Ishikawa (cell line): Measurements from ENCODE around the gene LCE3B.

Experiments used
- CEBPB ChIP-seq: IDR thresholded peaks from 2 replicates; pipeline ENCODE4 v1.6.1; 2012
- CREB1 ChIP-seq: IDR thresholded peaks from 2 replicates; pipeline ENCODE4 v1.6.1; 2012; ENCODE audit warnings: low read depth
- EGR1 ChIP-seq: IDR thresholded peaks from 2 replicates; pipeline ENCODE4 v1.6.1; 2012
- EP300 ChIP-seq: IDR thresholded peaks from 2 replicates; pipeline ENCODE4 v1.6.1; 2012; ENCODE audit warnings: borderline replicate concordance
- FOXM1 ChIP-seq: IDR thresholded peaks from 2 replicates; pipeline ENCODE4 v1.6.1; 2012; ENCODE audit warnings: low read depth, borderline replicate concordance
- NFIC ChIP-seq: IDR thresholded peaks from 2 replicates; pipeline ENCODE4 v1.6.1; 2012
- RAD21 ChIP-seq: IDR thresholded peaks from 2 replicates; pipeline ENCODE4 v1.6.1; 2012; ENCODE audit warnings: low read depth
- TAF1 ChIP-seq: IDR thresholded peaks from 2 replicates; pipeline ENCODE4 v1.6.1; 2012; ENCODE audit warnings: low read depth, mild to moderate bottlenecking
- TCF12 ChIP-seq: IDR thresholded peaks from 2 replicates; pipeline ENCODE4 v1.6.1; 2012; ENCODE audit warnings: low read depth
- TEAD4 ChIP-seq: IDR thresholded peaks from 2 replicates; pipeline ENCODE4 v1.6.1; 2012
- YY1 ChIP-seq: IDR thresholded peaks from 2 replicates; pipeline ENCODE4 v1.6.1; 2012; ENCODE audit warnings: low read depth
- ZBTB7A ChIP-seq: IDR thresholded peaks from 2 replicates; pipeline ENCODE4 v1.6.1; 2012; ENCODE audit warnings: low read depth
- TF ChIP-seq, protein P1 (sequence below): IDR thresholded peaks from 2 replicates; pipeline ENCODE4 v1.6.1; 2012
- TF ChIP-seq, protein P2 (sequence below): IDR thresholded peaks from 2 replicates; pipeline ENCODE4 v1.6.1; 2012; ENCODE audit warnings: low read depth, mild to moderate bottlenecking
- TF ChIP-seq, protein P3 (sequence below): IDR thresholded peaks from 2 replicates; pipeline ENCODE4 v1.6.1; 2012

LCE3B gene

DNA sequence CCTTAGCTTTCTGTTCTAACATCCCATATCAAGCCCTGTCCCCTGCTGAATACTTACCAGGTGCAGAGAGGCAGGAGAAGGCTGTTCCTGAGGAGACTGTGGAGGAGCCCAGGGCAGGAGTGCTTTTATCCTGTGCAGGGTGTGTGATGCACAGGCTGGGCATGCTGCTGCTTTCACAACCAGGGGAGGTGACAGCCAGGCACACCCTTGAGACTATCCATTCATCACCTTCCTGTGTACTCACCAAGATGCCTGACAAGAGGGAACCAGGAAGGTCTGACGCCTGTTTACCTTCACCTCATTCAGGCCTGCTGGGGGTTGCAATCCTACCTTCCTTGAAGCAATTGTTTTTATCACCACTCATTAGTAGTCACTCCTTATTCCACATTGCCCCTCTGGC lies 46.9 kb upstream of the LCE3B start, which contains the start of gene LCE3E:
Gene LCE3E, minus strand, starts transcription at position 100 of the 400 bp plus-strand sequence. CDS start 572 bp downstream, outside the sequence.
- TF ChIP-seq, protein P1, sequence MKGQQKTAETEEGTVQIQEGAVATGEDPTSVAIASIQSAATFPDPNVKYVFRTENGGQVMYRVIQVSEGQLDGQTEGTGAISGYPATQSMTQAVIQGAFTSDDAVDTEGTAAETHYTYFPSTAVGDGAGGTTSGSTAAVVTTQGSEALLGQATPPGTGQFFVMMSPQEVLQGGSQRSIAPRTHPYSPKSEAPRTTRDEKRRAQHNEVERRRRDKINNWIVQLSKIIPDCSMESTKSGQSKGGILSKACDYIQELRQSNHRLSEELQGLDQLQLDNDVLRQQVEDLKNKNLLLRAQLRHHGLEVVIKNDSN: no peak
- TF ChIP-seq TEAD4 (no peak), ZBTB7A (no peak), FOXM1 (no peak), EP300 (no peak), YY1 (no peak), TAF1 (no peak), NFIC (no peak), RAD21 (no peak), CREB1 (no peak), CEBPB (no peak), EGR1 (no peak), TCF12 (no peak)
- TF ChIP-seq, protein P2, sequence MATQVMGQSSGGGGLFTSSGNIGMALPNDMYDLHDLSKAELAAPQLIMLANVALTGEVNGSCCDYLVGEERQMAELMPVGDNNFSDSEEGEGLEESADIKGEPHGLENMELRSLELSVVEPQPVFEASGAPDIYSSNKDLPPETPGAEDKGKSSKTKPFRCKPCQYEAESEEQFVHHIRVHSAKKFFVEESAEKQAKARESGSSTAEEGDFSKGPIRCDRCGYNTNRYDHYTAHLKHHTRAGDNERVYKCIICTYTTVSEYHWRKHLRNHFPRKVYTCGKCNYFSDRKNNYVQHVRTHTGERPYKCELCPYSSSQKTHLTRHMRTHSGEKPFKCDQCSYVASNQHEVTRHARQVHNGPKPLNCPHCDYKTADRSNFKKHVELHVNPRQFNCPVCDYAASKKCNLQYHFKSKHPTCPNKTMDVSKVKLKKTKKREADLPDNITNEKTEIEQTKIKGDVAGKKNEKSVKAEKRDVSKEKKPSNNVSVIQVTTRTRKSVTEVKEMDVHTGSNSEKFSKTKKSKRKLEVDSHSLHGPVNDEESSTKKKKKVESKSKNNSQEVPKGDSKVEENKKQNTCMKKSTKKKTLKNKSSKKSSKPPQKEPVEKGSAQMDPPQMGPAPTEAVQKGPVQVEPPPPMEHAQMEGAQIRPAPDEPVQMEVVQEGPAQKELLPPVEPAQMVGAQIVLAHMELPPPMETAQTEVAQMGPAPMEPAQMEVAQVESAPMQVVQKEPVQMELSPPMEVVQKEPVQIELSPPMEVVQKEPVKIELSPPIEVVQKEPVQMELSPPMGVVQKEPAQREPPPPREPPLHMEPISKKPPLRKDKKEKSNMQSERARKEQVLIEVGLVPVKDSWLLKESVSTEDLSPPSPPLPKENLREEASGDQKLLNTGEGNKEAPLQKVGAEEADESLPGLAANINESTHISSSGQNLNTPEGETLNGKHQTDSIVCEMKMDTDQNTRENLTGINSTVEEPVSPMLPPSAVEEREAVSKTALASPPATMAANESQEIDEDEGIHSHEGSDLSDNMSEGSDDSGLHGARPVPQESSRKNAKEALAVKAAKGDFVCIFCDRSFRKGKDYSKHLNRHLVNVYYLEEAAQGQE: no peak
- TF ChIP-seq, protein P3, sequence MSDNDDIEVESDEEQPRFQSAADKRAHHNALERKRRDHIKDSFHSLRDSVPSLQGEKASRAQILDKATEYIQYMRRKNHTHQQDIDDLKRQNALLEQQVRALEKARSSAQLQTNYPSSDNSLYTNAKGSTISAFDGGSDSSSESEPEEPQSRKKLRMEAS: no peak

DNA sequence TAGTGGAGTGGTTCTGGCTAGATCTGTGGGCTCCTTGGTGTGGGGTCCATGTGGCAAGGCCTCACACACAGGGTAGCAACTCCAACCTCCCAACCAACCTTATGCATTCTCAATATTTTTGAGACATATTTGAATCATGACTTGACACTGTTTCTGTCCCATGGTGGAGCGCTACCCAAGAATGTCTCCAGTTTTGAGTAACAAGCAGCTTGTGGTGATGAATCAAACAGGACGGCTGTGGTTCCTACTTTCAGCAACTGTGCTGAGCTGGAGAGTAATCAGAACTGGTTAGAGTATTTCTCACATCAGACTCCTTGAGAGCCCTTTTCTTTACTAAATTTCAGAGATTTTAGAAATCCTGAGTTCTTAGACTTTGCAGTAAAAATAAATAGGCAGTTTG lies 36.4 kb upstream of the LCE3B start:
- TF ChIP-seq EGR1 (no peak), CEBPB (no peak), FOXM1 (no peak), CREB1 (no peak), NFIC (no peak), YY1 (no peak), RAD21 (no peak), ZBTB7A (no peak), EP300 (no peak), TAF1 (no peak), TCF12 (no peak), TEAD4 (no peak)
- TF ChIP-seq, protein P3: no peak
- TF ChIP-seq, protein P2: no peak
- TF ChIP-seq, protein P1: no peak

DNA sequence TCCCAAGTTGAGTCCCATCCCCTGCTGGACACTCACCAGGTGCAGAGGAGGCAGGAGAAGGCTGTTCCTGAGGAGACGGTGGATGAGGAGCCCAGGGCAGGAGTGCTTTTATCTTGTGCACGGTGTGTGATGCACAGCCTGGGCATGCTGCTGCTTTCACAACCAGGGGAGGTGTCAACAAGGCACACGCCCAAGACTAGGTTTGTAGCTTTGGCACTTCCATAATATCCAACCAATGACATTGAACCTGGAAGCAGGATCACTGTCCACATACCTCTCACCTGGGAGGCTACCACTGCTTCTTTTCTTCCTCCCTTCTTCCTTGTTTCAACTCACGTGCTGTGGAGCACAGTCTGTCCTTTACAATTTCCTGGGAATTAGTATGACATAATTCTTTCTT lies 33.2 kb upstream of the LCE3B start, which contains the start of gene LCE3D:
Gene LCE3D, minus strand, starts transcription at position 84 of the 400 bp plus-strand sequence. CDS start 580 bp downstream, outside the sequence.
- TF ChIP-seq EP300: no peak
- no peak for TF ChIP-seq RAD21
- no peak for TF ChIP-seq TEAD4
- TF ChIP-seq CEBPB: no peak
- TF ChIP-seq YY1: no peak
- TF ChIP-seq FOXM1: no peak
- TF ChIP-seq, protein P2: no peak
- TF ChIP-seq ZBTB7A: no peak
- no peak for TF ChIP-seq TAF1
- TF ChIP-seq, protein P1: no peak
- no peak for TF ChIP-seq TCF12
- no peak for TF ChIP-seq NFIC
- TF ChIP-seq, protein P3: no peak
- TF ChIP-seq CREB1: no peak
